Measurements from ENCODE around the gene TAMM41. TPM values are rescaled to one million over a fixed set of nuclear protein-coding genes. Genes with fewer than 3 reads are reported as not detected.
A peak's percentile ranks its signal among the peaks of the same experiment; 100 is the strongest.

TAMM41 gene
- total RNA-seq, 6 donors from 2014 or later, result 13.2 to 38.8 (median 14.9) TPM

GRCh38 chr3:11853450-11853849, 6.8 kb upstream of the TAMM41 start:
- no peaks in the 10 kb centered on the region for H3K9me3 ChIP-seq
- no peak overlapping the region for H3K4me3 ChIP-seq
- no peak overlapping the region for H3K27ac ChIP-seq
- H3K27me3 ChIP-seq, result no peaks in the 10 kb centered on the region
- no peak for DNase-seq
- ATAC-seq (ENCODE audit: low FRiP score in 2 of 2), result no peak
- TF ChIP-seq POLR2AphosphoS5 (IDR thresholded peaks at IDR 0.05), result no peak
- no peak for TF ChIP-seq POLR2A (IDR thresholded peaks at IDR 0.05)
- no peak for TF ChIP-seq EP300 (IDR thresholded peaks at IDR 0.05)
- no peak for TF ChIP-seq CTCF (IDR thresholded peaks at IDR 0.05)
- 73 to 81% methylated on average over 5 of the region's 5 CpGs for WGBS, 2 donors
- H3K36me3 ChIP-seq, result no peaks in the 10 kb centered on the region
- no peaks in the 10 kb centered on the region for H3K4me1 ChIP-seq

GRCh38 chr3:11850003-11850402, 3.3 kb upstream of the TAMM41 start:
- no peak overlapping the region for H3K4me3 ChIP-seq
- DNase-seq (no peak), ATAC-seq (ENCODE audit: low FRiP score in 2 of 2) (no peak)
- no peaks in the 10 kb centered on the region for H3K27me3 ChIP-seq
- no peak overlapping the region for H3K27ac ChIP-seq
- H3K4me1 ChIP-seq, result peaks cover 14 to 22% (median 16%) of the 10 kb centered on the region in 4 donors
- TF ChIP-seq POLR2A (IDR thresholded peaks at IDR 0.05) (no peak), CTCF (IDR thresholded peaks at IDR 0.05) (no peak), POLR2AphosphoS5 (IDR thresholded peaks at IDR 0.05) (no peak), EP300 (IDR thresholded peaks at IDR 0.05) (no peak)
- H3K36me3 ChIP-seq, result no peaks in the 10 kb centered on the region
- WGBS, 2 donors, result 61 to 72% methylated on average over 4 of the region's 4 CpGs
- H3K9me3 ChIP-seq, result no peaks in the 10 kb centered on the region

- no peak for DNase-seq
- no peak for TF ChIP-seq POLR2A (IDR thresholded peaks at IDR 0.05)
- no peak for TF ChIP-seq POLR2AphosphoS5 (IDR thresholded peaks at IDR 0.05)
- TF ChIP-seq CTCF (IDR thresholded peaks at IDR 0.05), result no peak
- no peak for TF ChIP-seq EP300 (IDR thresholded peaks at IDR 0.05)
- Histone ChIP-seq H3K9me3 (no peaks in the 10 kb centered on the region), H3K27ac (peak overlapping the region in 1 of 4 donors; percentile 79), H3K4me3 (no peak overlapping the region), H3K4me1 (peaks cover 19 to 34% (median 22%) of the 10 kb centered on the region in 4 donors), H3K27me3 (no peaks in the 10 kb centered on the region), H3K36me3 (peaks cover 10 to 16% (median 13%) of the 10 kb centered on the region in 4 donors)
- no peak for ATAC-seq (ENCODE audit: low FRiP score in 2 of 2)
- 83% methylated on average over 1 of the region's 1 CpG for WGBS, 2 donors
Measured at GRCh38 chr3:11847607-11848006, 922 bp upstream of the TAMM41 start.

- H3K4me1 ChIP-seq, result peaks cover 19 to 34% (median 22%) of the 10 kb centered on the region in 4 donors
- ATAC-seq (ENCODE audit: low FRiP score in 2 of 2) (no peak), DNase-seq (no peak)
- TF ChIP-seq POLR2AphosphoS5 (IDR thresholded peaks at IDR 0.05), result no peak
- no peak for TF ChIP-seq POLR2A (IDR thresholded peaks at IDR 0.05)
- no peak for TF ChIP-seq CTCF (IDR thresholded peaks at IDR 0.05)
- no peak for TF ChIP-seq EP300 (IDR thresholded peaks at IDR 0.05)
- 13 to 25% methylated on average over 5 of the region's 5 CpGs for WGBS, 2 donors
- H3K27me3 ChIP-seq, result no peaks in the 10 kb centered on the region
- H3K27ac ChIP-seq, result peak overlapping the region in 3 of 4 donors; percentile 79 to 88 (median 82)
- peak overlapping the region; percentile 58 to 95 (median 64) for H3K4me3 ChIP-seq
- H3K9me3 ChIP-seq, result no peaks in the 10 kb centered on the region
- peaks cover 13 to 31% (median 22%) of the 10 kb centered on the region in 4 donors for H3K36me3 ChIP-seq
Measured at GRCh38 chr3:11845651-11846050, 1.0 kb downstream of the TAMM41 start.

- ATAC-seq (ENCODE audit: low FRiP score in 2 of 2) (no peak), DNase-seq (no peak)
- 81 to 82% methylated on average over 5 of the region's 5 CpGs for WGBS, 2 donors
- Histone ChIP-seq H3K9me3 (no peaks in the 10 kb centered on the region), H3K27ac (no peak overlapping the region), H3K4me1 (peaks cover 19 to 34% (median 22%) of the 10 kb centered on the region in 4 donors), H3K27me3 (no peaks in the 10 kb centered on the region), H3K4me3 (peak overlapping the region in 1 of 4 donors; percentile 71), H3K36me3 (peaks cover 14 to 37% (median 22%) of the 10 kb centered on the region in 4 donors)
- TF ChIP-seq CTCF (IDR thresholded peaks at IDR 0.05), result no peak
- TF ChIP-seq EP300 (IDR thresholded peaks at IDR 0.05), result no peak
- TF ChIP-seq POLR2AphosphoS5 (IDR thresholded peaks at IDR 0.05), result no peak
- no peak for TF ChIP-seq POLR2A (IDR thresholded peaks at IDR 0.05)
Measured at GRCh38 chr3:11844891-11845290, 1.8 kb downstream of the TAMM41 start.
